Smooth muscle cell (in vitro differentiated cells): ENCODE data around the gene TBC1D32. TPM values are rescaled to one million over a fixed set of nuclear protein-coding genes. Genes with fewer than 3 reads are reported as not detected.

Experiments used
- DNase-seq: peaks from one replicate; lab custom pipeline; 2025; ENCODE audit not compliant: unreplicated experiment; lab: John Stamatoyannopoulos, UW
- H2AFZ ChIP-seq: fragments of 200-600 bp; sonication (generic); 2 replicates; pipeline ENCODE4 v1.6.0; 2016; ENCODE audit warnings: antibody characterized with exemption, low read depth, mild to moderate bottlenecking
- H3F3A ChIP-seq: fragments of 200-600 bp; sonication (generic); 2 replicates; pipeline ENCODE4 v1.6.0; 2017; ENCODE audit warnings: antibody characterized with exemption, low read depth
- H3K27ac ChIP-seq: fragments of 200-600 bp; sonication (generic); 2 replicates; pipeline ENCODE4 v1.5.1; 2016; ENCODE audit warnings: low read depth, mild to moderate bottlenecking
- H3K27me3 ChIP-seq: fragments of 200-600 bp; sonication (generic); 2 replicates; pipeline ENCODE4 v1.6.1; 2016; ENCODE audit warnings: low read depth, mild to moderate bottlenecking
- H3K36me3 ChIP-seq: fragments of 200-600 bp; sonication (generic); 2 replicates; pipeline ENCODE4 v1.5.1; 2016; ENCODE audit warnings: low read depth
- H3K4me1 ChIP-seq: fragments of 200-600 bp; sonication (generic); 2 replicates; pipeline ENCODE4 v1.5.1; 2016; ENCODE audit warnings: low read depth
- H3K4me2 ChIP-seq: fragments of 200-600 bp; sonication (generic); 2 replicates; pipeline ENCODE4 v1.6.0; 2016; ENCODE audit warnings: mild to moderate bottlenecking
- H3K4me3 ChIP-seq: fragments of 200-600 bp; sonication (generic); 2 replicates; pipeline ENCODE4 v1.5.1; 2016; ENCODE audit warnings: mild to moderate bottlenecking
- H3K79me2 ChIP-seq: fragments of 200-600 bp; sonication (generic); 2 replicates; pipeline ENCODE4 v1.6.0; 2016; ENCODE audit warnings: low read depth, mild to moderate bottlenecking
- H3K9ac ChIP-seq: fragments of 200-600 bp; sonication (generic); 2 replicates; pipeline ENCODE4 v1.6.0; 2016; ENCODE audit warnings: low read depth
- H3K9me3 ChIP-seq: fragments of 200-600 bp; sonication (generic); replicated peaks from 2 replicates; pipeline ENCODE4 v1.5.1; 2016; ENCODE audit warnings: low read depth
- H4K20me1 ChIP-seq: fragments of 200-600 bp; sonication (generic); 2 replicates; pipeline ENCODE4 v1.6.0; 2016; ENCODE audit warnings: low read depth
- WGBS: methylation state at CpG from one replicate; pipeline ENCODE4 v1.1.7; 2016; ENCODE audit warnings: low lambda C conversion rate; 5-methylcytosine and 5-hydroxymethylcytosine counted together
- polyA plus RNA-seq: library from polyadenylated mRNA; unstranded; fragments of >200 nt; fragmentation: Nextera tagmentation; extraction: Ambion mirVana; gene quantifications from 2 replicates; pipeline ENCODE4 v1.2.1, GENCODE V29; 2016
- total RNA-seq: library from RNA; depleted of rRNA; stranded (reverse); fragments of >200 nt; gene quantifications from 2 replicates; pipeline ENCODE4 v1.2.3, GENCODE V29; 2014
- TF ChIP-seq, protein P1 (sequence below): fragments of 200-600 bp; sonication (generic); IDR thresholded peaks from 2 replicates; pipeline ENCODE4 v1.5.1; 2017; ENCODE audit warnings: borderline replicate concordance, mild to moderate bottlenecking, antibody characterized with exemption; ENCODE audit not compliant: insufficient read depth, poor library complexity, severe bottlenecking

Gene TBC1D32
- total and polyA plus RNA-seq, 2 experiments from 2014 or later: 4.2 to 14.5 TPM

DNA sequence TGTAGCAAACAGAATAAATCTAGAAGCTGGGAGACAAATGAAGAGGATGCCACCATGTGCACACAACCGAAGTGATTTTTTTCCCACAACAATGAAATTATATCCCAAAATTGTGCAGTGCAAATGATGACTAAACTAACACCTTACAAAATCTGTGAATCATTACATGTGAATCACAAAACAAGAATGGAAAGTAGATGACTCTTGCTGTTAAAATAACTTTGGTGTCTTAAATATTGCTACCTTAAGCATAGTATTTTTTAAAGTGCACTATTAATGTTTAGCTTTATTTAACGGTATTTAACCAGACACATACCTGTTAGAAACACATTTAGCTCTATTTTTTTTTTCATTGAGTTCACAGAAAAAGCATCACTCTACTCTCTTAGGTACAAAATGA lies 190.8 kb downstream of the TBC1D32 start:
- 94% methylated on average over 2 of the region's 2 CpGs for WGBS
- H3K27me3 ChIP-seq: no peaks in the 10 kb centered on the region
- H3K36me3 ChIP-seq: peaks cover 3% of the 10 kb centered on the region
- H3K4me1 ChIP-seq: no peaks in the 10 kb centered on the region
- TF ChIP-seq, protein P1, sequence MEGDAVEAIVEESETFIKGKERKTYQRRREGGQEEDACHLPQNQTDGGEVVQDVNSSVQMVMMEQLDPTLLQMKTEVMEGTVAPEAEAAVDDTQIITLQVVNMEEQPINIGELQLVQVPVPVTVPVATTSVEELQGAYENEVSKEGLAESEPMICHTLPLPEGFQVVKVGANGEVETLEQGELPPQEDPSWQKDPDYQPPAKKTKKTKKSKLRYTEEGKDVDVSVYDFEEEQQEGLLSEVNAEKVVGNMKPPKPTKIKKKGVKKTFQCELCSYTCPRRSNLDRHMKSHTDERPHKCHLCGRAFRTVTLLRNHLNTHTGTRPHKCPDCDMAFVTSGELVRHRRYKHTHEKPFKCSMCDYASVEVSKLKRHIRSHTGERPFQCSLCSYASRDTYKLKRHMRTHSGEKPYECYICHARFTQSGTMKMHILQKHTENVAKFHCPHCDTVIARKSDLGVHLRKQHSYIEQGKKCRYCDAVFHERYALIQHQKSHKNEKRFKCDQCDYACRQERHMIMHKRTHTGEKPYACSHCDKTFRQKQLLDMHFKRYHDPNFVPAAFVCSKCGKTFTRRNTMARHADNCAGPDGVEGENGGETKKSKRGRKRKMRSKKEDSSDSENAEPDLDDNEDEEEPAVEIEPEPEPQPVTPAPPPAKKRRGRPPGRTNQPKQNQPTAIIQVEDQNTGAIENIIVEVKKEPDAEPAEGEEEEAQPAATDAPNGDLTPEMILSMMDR: no peak
- no peak for DNase-seq
- no peaks in the 10 kb centered on the region for H4K20me1 ChIP-seq
- no peaks in the 10 kb centered on the region for H3K79me2 ChIP-seq
- no peak overlapping the region for H3K27ac ChIP-seq
- H3K9me3 ChIP-seq: no peaks in the 10 kb centered on the region
- no peak overlapping the region for H3K9ac ChIP-seq
- H3K4me2 ChIP-seq: no peak overlapping the region
- H3F3A ChIP-seq: no peaks in the 10 kb centered on the region
- no peak overlapping the region for H2AFZ ChIP-seq
- no peak overlapping the region for H3K4me3 ChIP-seq

DNA sequence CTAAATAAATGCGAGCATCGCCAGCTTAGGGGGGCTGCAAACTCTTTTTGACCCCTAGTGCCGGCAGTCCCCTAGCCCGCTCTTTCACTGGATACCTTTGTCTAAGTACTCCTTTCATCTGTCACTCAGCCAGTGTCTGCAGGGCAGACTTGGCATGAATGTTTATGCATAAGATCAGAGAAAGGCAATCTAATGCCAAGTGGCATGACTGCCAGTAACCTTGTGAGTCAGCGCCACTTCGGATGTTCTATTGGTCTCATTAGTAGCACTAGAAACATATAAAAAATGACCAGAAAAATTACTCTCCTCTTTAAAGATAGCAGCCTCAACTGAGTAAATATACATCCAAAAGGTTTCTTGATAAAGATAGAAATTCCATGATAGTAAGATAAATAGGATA lies 192.2 kb downstream of the TBC1D32 start:
- Histone ChIP-seq H3K36me3 (peaks cover 3% of the 10 kb centered on the region), H3K4me1 (no peaks in the 10 kb centered on the region), H3K27me3 (no peaks in the 10 kb centered on the region), H3K9me3 (no peaks in the 10 kb centered on the region), H3K4me2 (no peak overlapping the region), H3K79me2 (no peaks in the 10 kb centered on the region), H3K4me3 (no peak overlapping the region), H2AFZ (no peak overlapping the region), H3K27ac (no peak overlapping the region), H3K9ac (no peak overlapping the region), H4K20me1 (no peaks in the 10 kb centered on the region), H3F3A (no peaks in the 10 kb centered on the region)
- TF ChIP-seq, protein P1: no peak
- no peak for DNase-seq
- WGBS: 98% methylated on average over 6 of the region's 6 CpGs

DNA sequence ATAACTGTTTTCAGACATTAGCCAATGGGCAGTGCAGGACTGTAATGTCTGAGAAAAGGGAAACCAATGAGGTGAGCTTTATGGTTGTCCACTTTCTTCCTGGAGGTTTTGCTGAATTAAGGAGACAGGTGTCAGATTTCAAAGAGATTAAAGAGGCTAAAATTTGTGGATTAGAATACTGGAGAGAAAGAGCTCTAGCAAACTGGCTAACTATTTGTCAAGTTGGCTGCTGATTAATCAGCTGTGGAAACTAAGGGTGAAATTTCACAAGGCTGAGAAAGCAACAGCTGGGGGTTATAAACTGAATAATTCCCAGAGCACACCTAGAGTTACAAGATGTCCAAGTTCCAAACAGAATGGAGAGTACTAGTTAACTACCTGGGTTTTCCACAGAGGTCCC lies 198.9 kb downstream of the TBC1D32 start:
- no peaks in the 10 kb centered on the region for H3K79me2 ChIP-seq
- no peaks in the 10 kb centered on the region for H3K36me3 ChIP-seq
- H3F3A ChIP-seq: no peaks in the 10 kb centered on the region
- no peak for DNase-seq
- no peak overlapping the region for H2AFZ ChIP-seq
- H4K20me1 ChIP-seq: no peaks in the 10 kb centered on the region
- H3K4me1 ChIP-seq: no peaks in the 10 kb centered on the region
- H3K9ac ChIP-seq: no peak overlapping the region
- TF ChIP-seq, protein P1: no peak
- H3K9me3 ChIP-seq: no peaks in the 10 kb centered on the region
- H3K27ac ChIP-seq: no peak overlapping the region
- H3K27me3 ChIP-seq: no peaks in the 10 kb centered on the region
- no peak overlapping the region for H3K4me3 ChIP-seq
- no peak overlapping the region for H3K4me2 ChIP-seq

DNA sequence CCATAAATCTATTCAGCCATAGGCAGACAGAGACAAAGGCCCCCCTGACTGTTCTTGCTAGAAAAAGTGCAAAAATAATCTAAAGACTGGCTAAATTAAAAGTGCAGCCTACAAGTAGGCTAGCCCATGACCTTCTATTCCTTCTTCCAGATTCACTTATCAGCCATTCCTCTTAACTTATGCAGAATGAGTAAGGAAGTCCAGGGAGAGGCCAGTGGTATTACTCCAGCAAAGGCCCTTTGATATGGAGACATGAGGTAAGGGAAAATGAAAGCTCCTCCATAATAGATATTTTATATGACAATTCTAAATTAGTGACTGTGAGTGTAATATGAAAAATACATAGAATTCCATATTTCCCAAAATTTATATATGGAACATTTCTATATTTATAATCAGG lies 199.4 kb downstream of the TBC1D32 start:
- Histone ChIP-seq H3K36me3 (no peaks in the 10 kb centered on the region), H2AFZ (no peak overlapping the region), H3K27me3 (no peaks in the 10 kb centered on the region), H3K79me2 (no peaks in the 10 kb centered on the region), H4K20me1 (no peaks in the 10 kb centered on the region), H3F3A (no peaks in the 10 kb centered on the region), H3K4me1 (no peaks in the 10 kb centered on the region), H3K4me3 (no peak overlapping the region), H3K9ac (no peak overlapping the region), H3K4me2 (no peak overlapping the region), H3K27ac (no peak overlapping the region), H3K9me3 (no peaks in the 10 kb centered on the region)
- TF ChIP-seq, protein P1: no peak
- DNase-seq: no peak
